ENCODE results near the gene SUSD1.
"Not testable (repeated sequence)": the region's sequence is repeated elsewhere in the genome, so short reads cannot be mapped to it uniquely, and the experiment has no call there.

SUSD1 gene

GRCh38 chr9:112093147-112093869, 81.8 kb downstream of the SUSD1 start:
- Mint-ChIP-seq H3K9me3 (no peaks in the 10 kb centered on the region), H3K4me3 (peak overlapping the region; percentile 64), H3K27ac (peak overlapping the region; percentile 77), H3K36me3 (ENCODE audit: low read depth) (peaks cover 25% of the 10 kb centered on the region), H3K4me1 (ENCODE audit: low read depth) (peaks cover 22% of the 10 kb centered on the region), H3K27me3 (ENCODE audit: low read depth) (no peaks in the 10 kb centered on the region)
- no peak for DNase-seq (ENCODE audit: low spot score)

- DNase-seq (ENCODE audit: low spot score): no peak
- H3K27me3 Mint-ChIP-seq (ENCODE audit: low read depth): no peaks in the 10 kb centered on the region
- H3K9me3 Mint-ChIP-seq: no peaks in the 10 kb centered on the region
- H3K4me3 Mint-ChIP-seq: no peak overlapping the region
- no peak overlapping the region for H3K27ac Mint-ChIP-seq
- H3K36me3 Mint-ChIP-seq (ENCODE audit: low read depth): peaks cover 23% of the 10 kb centered on the region
- peaks cover 19% of the 10 kb centered on the region for H3K4me1 Mint-ChIP-seq (ENCODE audit: low read depth)
Measured at GRCh38 chr9:112091810-112092209, 83.3 kb downstream of the SUSD1 start.

- no peaks in the 10 kb centered on the region for H3K9me3 Mint-ChIP-seq
- DNase-seq (ENCODE audit: low spot score): no peak
- no peak overlapping the region for H3K4me3 Mint-ChIP-seq
- H3K4me1 Mint-ChIP-seq (ENCODE audit: low read depth): no peaks in the 10 kb centered on the region
- H3K36me3 Mint-ChIP-seq (ENCODE audit: low read depth): peaks cover 13% of the 10 kb centered on the region
- H3K27me3 Mint-ChIP-seq (ENCODE audit: low read depth): no peaks in the 10 kb centered on the region
- no peak overlapping the region for H3K27ac Mint-ChIP-seq
Measured at GRCh38 chr9:112087506-112087905, 87.6 kb downstream of the SUSD1 start.

GRCh38 chr9:112086627-112087026, 88.5 kb downstream of the SUSD1 start:
- H3K27ac Mint-ChIP-seq: no peak overlapping the region
- DNase-seq (ENCODE audit: low spot score): no peak
- H3K36me3 Mint-ChIP-seq (ENCODE audit: low read depth): peaks cover 18% of the 10 kb centered on the region

GRCh38 chr9:112084907-112085306, 90.2 kb downstream of the SUSD1 start:
- H3K27me3 Mint-ChIP-seq (ENCODE audit: low read depth): no peaks in the 10 kb centered on the region
- H3K4me3 Mint-ChIP-seq: no peak overlapping the region
- H3K9me3 Mint-ChIP-seq: no peaks in the 10 kb centered on the region
- no peak for DNase-seq (ENCODE audit: low spot score)
- H3K27ac Mint-ChIP-seq: no peak overlapping the region
- H3K4me1 Mint-ChIP-seq (ENCODE audit: low read depth): no peaks in the 10 kb centered on the region
- H3K36me3 Mint-ChIP-seq (ENCODE audit: low read depth): peaks cover 22% of the 10 kb centered on the region

More at GRCh38 chr9:112086627-112087026, 88.5 kb downstream of the SUSD1 start:
- no peak overlapping the region for H3K4me3 Mint-ChIP-seq
- no peaks in the 10 kb centered on the region for H3K9me3 Mint-ChIP-seq
- H3K27me3 Mint-ChIP-seq (ENCODE audit: low read depth): no peaks in the 10 kb centered on the region
- no peaks in the 10 kb centered on the region for H3K4me1 Mint-ChIP-seq (ENCODE audit: low read depth)

GRCh38 chr9:112084334-112084733, 90.8 kb downstream of the SUSD1 start:
- H3K27me3 Mint-ChIP-seq (ENCODE audit: low read depth): no peaks in the 10 kb centered on the region
- DNase-seq (ENCODE audit: low spot score): no peak
- H3K9me3 Mint-ChIP-seq: no peaks in the 10 kb centered on the region
- no peaks in the 10 kb centered on the region for H3K4me1 Mint-ChIP-seq (ENCODE audit: low read depth)
- H3K4me3 Mint-ChIP-seq: no peak overlapping the region
- H3K36me3 Mint-ChIP-seq (ENCODE audit: low read depth): peaks cover 22% of the 10 kb centered on the region
- no peak overlapping the region for H3K27ac Mint-ChIP-seq

- Mint-ChIP-seq H3K27ac (no peak overlapping the region), H3K4me1 (ENCODE audit: low read depth) (peaks cover under 1% of the 10 kb centered on the region), H3K9me3 (no peaks in the 10 kb centered on the region), H3K36me3 (ENCODE audit: low read depth) (peaks cover 21% of the 10 kb centered on the region), H3K27me3 (ENCODE audit: low read depth) (no peaks in the 10 kb centered on the region), H3K4me3 (no peak overlapping the region)
- no peak for DNase-seq (ENCODE audit: low spot score)
Measured at GRCh38 chr9:112081918-112082729, 93.0 kb downstream of the SUSD1 start.

GRCh38 chr9:112080831-112081542, 94.1 kb downstream of the SUSD1 start:
- Mint-ChIP-seq H3K27me3 (ENCODE audit: low read depth) (no peaks in the 10 kb centered on the region), H3K4me1 (ENCODE audit: low read depth) (peaks cover 4% of the 10 kb centered on the region), H3K27ac (no peak overlapping the region), H3K36me3 (ENCODE audit: low read depth) (peaks cover 19% of the 10 kb centered on the region), H3K4me3 (no peak overlapping the region), H3K9me3 (no peaks in the 10 kb centered on the region)
- DNase-seq (ENCODE audit: low spot score): no peak

GRCh38 chr9:112078432-112078831, 96.7 kb downstream of the SUSD1 start:
- no peak for DNase-seq (ENCODE audit: low spot score)
- Mint-ChIP-seq H3K27ac (no peak overlapping the region), H3K9me3 (no peaks in the 10 kb centered on the region), H3K27me3 (ENCODE audit: low read depth) (no peaks in the 10 kb centered on the region), H3K4me3 (no peak overlapping the region), H3K36me3 (ENCODE audit: low read depth) (peaks cover 27% of the 10 kb centered on the region), H3K4me1 (ENCODE audit: low read depth) (peaks cover 12% of the 10 kb centered on the region)

GRCh38 chr9:112076814-112077213, 98.3 kb downstream of the SUSD1 start:
- no peaks in the 10 kb centered on the region for H3K9me3 Mint-ChIP-seq
- no peak overlapping the region for H3K4me3 Mint-ChIP-seq
- no peak overlapping the region for H3K27ac Mint-ChIP-seq
- no peak for DNase-seq (ENCODE audit: low spot score)
- peaks cover 12% of the 10 kb centered on the region for H3K4me1 Mint-ChIP-seq (ENCODE audit: low read depth)
- H3K27me3 Mint-ChIP-seq (ENCODE audit: low read depth): no peaks in the 10 kb centered on the region
- H3K36me3 Mint-ChIP-seq (ENCODE audit: low read depth): peaks cover 22% of the 10 kb centered on the region

- DNase-seq (ENCODE audit: low spot score): no peak
- no peaks in the 10 kb centered on the region for H3K9me3 Mint-ChIP-seq
- no peaks in the 10 kb centered on the region for H3K27me3 Mint-ChIP-seq (ENCODE audit: low read depth)
- H3K36me3 Mint-ChIP-seq (ENCODE audit: low read depth): peaks cover 24% of the 10 kb centered on the region
- no peak overlapping the region for H3K4me3 Mint-ChIP-seq
- H3K27ac Mint-ChIP-seq: peak overlapping the region; percentile 53
- H3K4me1 Mint-ChIP-seq (ENCODE audit: low read depth): peaks cover 12% of the 10 kb centered on the region
Measured at GRCh38 chr9:112075009-112075378, 100.1 kb downstream of the SUSD1 start.

- peak; percentile 39 for DNase-seq (ENCODE audit: low spot score)
- Mint-ChIP-seq H3K4me3 (no peak overlapping the region), H3K4me1 (ENCODE audit: low read depth) (peaks cover 12% of the 10 kb centered on the region), H3K27me3 (ENCODE audit: low read depth) (no peaks in the 10 kb centered on the region), H3K36me3 (ENCODE audit: low read depth) (peaks cover 24% of the 10 kb centered on the region), H3K27ac (peak overlapping the region; percentile 53), H3K9me3 (no peaks in the 10 kb centered on the region)
Measured at GRCh38 chr9:112074250-112075008, 100.7 kb downstream of the SUSD1 start.

- not testable (repeated sequence) for H3K9me3 Mint-ChIP-seq; H3K27me3 Mint-ChIP-seq (ENCODE audit: low read depth); H3K4me3 Mint-ChIP-seq; H3K27ac Mint-ChIP-seq; DNase-seq (ENCODE audit: low spot score)
- H3K4me1 Mint-ChIP-seq (ENCODE audit: low read depth): peaks cover 12% of the 10 kb centered on the region
- H3K36me3 Mint-ChIP-seq (ENCODE audit: low read depth): peaks cover 27% of the 10 kb centered on the region
Measured at GRCh38 chr9:112073639-112074173, 101.4 kb downstream of the SUSD1 start.
